Hematopoietic multipotent progenitor cell treated with erythropoietin and hydrocortisone succinate and interleukin-3 and kit ligand, for 15 days (in vitro differentiated cells): Measurements from ENCODE around the gene RPL27A.

Experiments
- DNase-seq: peaks from one replicate; pipeline ENCODE4 v3.0.0-alpha.2; 2015; ENCODE audit warnings: low spot score

RPL27A gene

GRCh38 chr11:8699903-8700302 lies 17.3 kb downstream of the RPL27A start:
- DNase-seq = no peak

GRCh38 chr11:8701891-8702597 lies 19.5 kb downstream of the RPL27A start:
- DNase-seq = no peak

- no peak for DNase-seq
Observed at GRCh38 chr11:8702598-8702915, 20.0 kb downstream of the RPL27A start.

- no peak for DNase-seq
Observed at GRCh38 chr11:8704136-8704535, 21.5 kb downstream of the RPL27A start.

GRCh38 chr11:8705146-8705545 lies 22.6 kb downstream of the RPL27A start:
- no peak for DNase-seq

GRCh38 chr11:8706673-8707432 lies 24.3 kb downstream of the RPL27A start:
- DNase-seq = no peak

GRCh38 chr11:8707541-8708191 lies 25.1 kb downstream of the RPL27A start:
- DNase-seq = no peak

GRCh38 chr11:8709002-8709672 lies 26.5 kb downstream of the RPL27A start:
- no peak for DNase-seq

- DNase-seq = no peak
Observed at GRCh38 chr11:8709777-8710176, 27.2 kb downstream of the RPL27A start.

GRCh38 chr11:8711895-8712442 lies 29.4 kb downstream of the RPL27A start:
- no peak for DNase-seq

- DNase-seq = no peak
Observed at GRCh38 chr11:8712506-8712905, 29.9 kb downstream of the RPL27A start.

- no peak for DNase-seq
Observed at GRCh38 chr11:8713760-8714454, 31.3 kb downstream of the RPL27A start.

- no peak for DNase-seq
Observed at GRCh38 chr11:8714622-8715225, 32.1 kb downstream of the RPL27A start.

GRCh38 chr11:8715501-8715900 lies 32.9 kb downstream of the RPL27A start:
- DNase-seq = no peak

GRCh38 chr11:8717544-8717875 lies 34.9 kb downstream of the RPL27A start:
- DNase-seq = no peak

GRCh38 chr11:8717876-8718753 lies 35.5 kb downstream of the RPL27A start:
- DNase-seq = no peak

- no peak for DNase-seq
Observed at GRCh38 chr11:8719211-8719649, 36.6 kb downstream of the RPL27A start.

- DNase-seq = no peak
Observed at GRCh38 chr11:8719721-8720120, 37.1 kb downstream of the RPL27A start.

GRCh38 chr11:8720352-8720751 lies 37.8 kb downstream of the RPL27A start:
- DNase-seq = no peak

- no peak for DNase-seq
Observed at GRCh38 chr11:8720868-8721608, 38.4 kb downstream of the RPL27A start.
